Vagina (tissue), 2 donors: Measurements from ENCODE around the gene C1QTNF6.

ENCODE experiments used
- POLR2A ChIP-seq, 2 donors: fragments of 450-650 bp; IDR thresholded peaks; one replicate each; pipeline ENCODE4 v1.6.1; 2017; ENCODE audit warnings: antibody characterized with exemption in 2 of 2, mild to moderate bottlenecking in 2 of 2, moderate library complexity in 2 of 2
- POLR2AphosphoS5 ChIP-seq, 2 donors: sonication (generic); formaldehyde crosslinking; IDR thresholded peaks; one replicate each; pipeline ENCODE4 v1.9.0; 2017; ENCODE audit warnings: antibody characterized with exemption in 2 of 2, mild to moderate bottlenecking in 2 of 2, low read depth in 1 of 2; ENCODE audit not compliant: insufficient read depth in 1 of 2
- TF ChIP-seq, protein P1 (sequence below), 3 experiments: fragments of 450-650 bp in 2 of 3; fragments of 200-600 bp in 1 of 3; sonication (generic) in 1 of 3; IDR thresholded peaks; one replicate each; pipeline ENCODE4 v1.5.1; 2017 to 2019; ENCODE audit warnings: antibody characterized with exemption in 3 of 3, mild to moderate bottlenecking in 2 of 3, moderate library complexity in 2 of 3

DNA sequence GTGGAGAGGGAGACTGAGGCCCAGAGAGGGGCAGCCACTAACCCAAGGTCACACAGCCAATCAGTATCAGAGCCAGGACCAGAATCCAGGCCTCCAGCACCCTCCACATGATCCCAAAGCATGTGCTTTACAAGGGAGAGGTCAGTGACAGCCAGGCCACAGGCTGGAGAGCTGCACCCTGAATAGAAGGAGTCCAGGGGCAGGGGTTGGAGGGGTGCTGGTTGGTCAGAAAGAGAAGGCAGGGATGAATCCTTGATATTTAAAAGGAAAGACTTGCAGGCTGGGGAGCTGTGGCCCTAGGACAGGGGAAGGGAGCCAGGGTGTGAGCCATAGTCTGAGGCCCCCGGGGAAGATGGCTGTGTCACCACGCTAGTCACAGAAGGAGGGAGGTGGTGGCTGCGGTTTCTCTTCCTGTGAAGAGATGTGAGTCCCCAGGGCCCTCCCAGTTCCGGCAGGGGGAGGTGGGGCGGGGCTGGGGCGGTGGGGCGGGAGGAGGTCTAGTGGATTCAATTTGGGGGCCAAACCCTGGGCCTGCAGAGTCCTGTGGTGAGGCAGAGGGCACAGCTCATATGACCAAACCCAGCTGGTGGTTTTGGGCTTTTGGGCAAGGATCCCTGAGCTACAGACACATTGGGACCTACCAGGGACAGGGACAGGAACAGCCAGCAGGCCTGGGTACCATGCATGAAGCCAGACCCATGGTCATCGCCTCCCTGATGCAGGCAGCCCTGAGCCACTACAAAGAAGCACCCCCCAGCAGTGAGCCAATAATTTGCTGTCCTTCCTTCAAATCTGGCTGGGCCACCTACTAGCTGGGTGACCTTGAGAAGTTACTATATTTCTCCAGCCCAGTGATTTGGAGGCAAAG lies 42.0 kb upstream of the C1QTNF6 start:
- TF ChIP-seq POLR2A (IDR thresholded peaks at IDR 0.05) (no peak), POLR2AphosphoS5 (IDR thresholded peaks at IDR 0.05; ENCODE audit: insufficient read depth in 1 of 2, low read depth in 1 of 2) (no peak)
- TF ChIP-seq, protein P1, sequence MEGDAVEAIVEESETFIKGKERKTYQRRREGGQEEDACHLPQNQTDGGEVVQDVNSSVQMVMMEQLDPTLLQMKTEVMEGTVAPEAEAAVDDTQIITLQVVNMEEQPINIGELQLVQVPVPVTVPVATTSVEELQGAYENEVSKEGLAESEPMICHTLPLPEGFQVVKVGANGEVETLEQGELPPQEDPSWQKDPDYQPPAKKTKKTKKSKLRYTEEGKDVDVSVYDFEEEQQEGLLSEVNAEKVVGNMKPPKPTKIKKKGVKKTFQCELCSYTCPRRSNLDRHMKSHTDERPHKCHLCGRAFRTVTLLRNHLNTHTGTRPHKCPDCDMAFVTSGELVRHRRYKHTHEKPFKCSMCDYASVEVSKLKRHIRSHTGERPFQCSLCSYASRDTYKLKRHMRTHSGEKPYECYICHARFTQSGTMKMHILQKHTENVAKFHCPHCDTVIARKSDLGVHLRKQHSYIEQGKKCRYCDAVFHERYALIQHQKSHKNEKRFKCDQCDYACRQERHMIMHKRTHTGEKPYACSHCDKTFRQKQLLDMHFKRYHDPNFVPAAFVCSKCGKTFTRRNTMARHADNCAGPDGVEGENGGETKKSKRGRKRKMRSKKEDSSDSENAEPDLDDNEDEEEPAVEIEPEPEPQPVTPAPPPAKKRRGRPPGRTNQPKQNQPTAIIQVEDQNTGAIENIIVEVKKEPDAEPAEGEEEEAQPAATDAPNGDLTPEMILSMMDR (IDR thresholded peaks at IDR 0.05) = no peak
